PC-9 (cell line): ENCODE data around the gene MBD4.

Experiments
- EZH2 ChIP-seq: fragments of 200-600 bp; sonication (generic); IDR thresholded peaks from 2 replicates; pipeline ENCODE4 v1.8.0; 2017; ENCODE audit warnings: antibody characterized with exemption, low read depth
- TF ChIP-seq, protein P1 (sequence below): fragments of 200-600 bp; sonication (generic); conservative IDR thresholded peaks from 2 replicates; pipeline ENCODE4 v1.6.1; 2017; ENCODE audit warnings: mixed run types, antibody characterized with exemption, mild to moderate bottlenecking, moderate library complexity

DNA sequence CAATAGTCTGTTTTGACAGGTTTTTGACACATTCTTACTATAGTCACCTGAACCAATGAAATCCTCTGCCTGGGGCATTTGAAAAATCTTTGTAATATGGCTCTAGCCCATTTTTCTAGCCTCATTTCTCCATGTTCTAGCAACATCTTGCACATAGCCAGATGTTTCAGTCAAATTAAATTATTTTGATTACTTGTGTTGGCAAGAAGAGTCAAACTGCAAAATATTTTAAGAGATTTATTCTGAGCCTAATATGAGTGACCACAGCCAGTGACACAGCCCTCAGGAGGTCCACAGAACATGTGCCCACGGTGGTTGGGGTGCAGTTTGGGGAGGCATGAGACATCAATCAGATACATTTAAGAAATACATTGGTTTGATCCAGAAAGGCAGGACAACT lies 7.2 kb upstream of the MBD4 start:
- TF ChIP-seq, protein P1, sequence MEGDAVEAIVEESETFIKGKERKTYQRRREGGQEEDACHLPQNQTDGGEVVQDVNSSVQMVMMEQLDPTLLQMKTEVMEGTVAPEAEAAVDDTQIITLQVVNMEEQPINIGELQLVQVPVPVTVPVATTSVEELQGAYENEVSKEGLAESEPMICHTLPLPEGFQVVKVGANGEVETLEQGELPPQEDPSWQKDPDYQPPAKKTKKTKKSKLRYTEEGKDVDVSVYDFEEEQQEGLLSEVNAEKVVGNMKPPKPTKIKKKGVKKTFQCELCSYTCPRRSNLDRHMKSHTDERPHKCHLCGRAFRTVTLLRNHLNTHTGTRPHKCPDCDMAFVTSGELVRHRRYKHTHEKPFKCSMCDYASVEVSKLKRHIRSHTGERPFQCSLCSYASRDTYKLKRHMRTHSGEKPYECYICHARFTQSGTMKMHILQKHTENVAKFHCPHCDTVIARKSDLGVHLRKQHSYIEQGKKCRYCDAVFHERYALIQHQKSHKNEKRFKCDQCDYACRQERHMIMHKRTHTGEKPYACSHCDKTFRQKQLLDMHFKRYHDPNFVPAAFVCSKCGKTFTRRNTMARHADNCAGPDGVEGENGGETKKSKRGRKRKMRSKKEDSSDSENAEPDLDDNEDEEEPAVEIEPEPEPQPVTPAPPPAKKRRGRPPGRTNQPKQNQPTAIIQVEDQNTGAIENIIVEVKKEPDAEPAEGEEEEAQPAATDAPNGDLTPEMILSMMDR: no peak
- no peak for TF ChIP-seq EZH2
